Articular chondrocyte of knee joint (primary cell): ENCODE measurements around the gene PRKCQ. TPM values are rescaled to one million over a fixed set of nuclear protein-coding genes. Genes with fewer than 3 reads are reported as not detected.

ENCODE experiments used
- total RNA-seq: library from RNA; depleted of rRNA; stranded (reverse); fragments of >200 nt; gene quantifications from 2 replicates; pipeline ENCODE4 v1.2.3, GENCODE V29; 2012

PRKCQ gene
- total RNA-seq = 0.11 and 0.13 TPM in 2 replicates

DNA sequence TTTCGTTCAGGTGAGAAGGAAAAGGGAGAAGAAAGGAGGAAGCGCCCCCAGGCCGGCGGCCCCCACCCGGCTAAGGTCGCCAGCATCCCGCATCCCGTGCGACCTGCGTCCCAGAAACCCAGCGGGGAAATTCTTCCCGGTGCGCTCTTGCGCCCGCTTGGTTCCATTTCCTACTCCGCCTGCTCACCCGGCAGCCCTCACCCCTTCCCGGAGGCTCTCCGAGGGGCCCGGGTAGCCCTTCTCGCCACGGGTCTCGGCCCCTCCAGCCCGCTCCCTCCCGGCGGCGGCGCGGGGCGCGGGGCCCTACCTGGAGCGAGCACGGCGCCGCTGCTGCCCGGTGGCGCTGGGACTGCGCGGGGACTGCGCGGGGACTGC lies at the start of gene PRKCQ:
Gene PRKCQ, minus strand, starts transcription at position 373 of the 375 bp plus-strand sequence. CDS start 65,141 bp downstream, outside the sequence.

